ENCODE data around the gene OR2W3. TPM values are rescaled to one million over a fixed set of nuclear protein-coding genes. Genes with fewer than 3 reads are reported as not detected.

Gene OR2W3
- total RNA-seq, 1 experiment from 2014 or later, result not detected

DNA sequence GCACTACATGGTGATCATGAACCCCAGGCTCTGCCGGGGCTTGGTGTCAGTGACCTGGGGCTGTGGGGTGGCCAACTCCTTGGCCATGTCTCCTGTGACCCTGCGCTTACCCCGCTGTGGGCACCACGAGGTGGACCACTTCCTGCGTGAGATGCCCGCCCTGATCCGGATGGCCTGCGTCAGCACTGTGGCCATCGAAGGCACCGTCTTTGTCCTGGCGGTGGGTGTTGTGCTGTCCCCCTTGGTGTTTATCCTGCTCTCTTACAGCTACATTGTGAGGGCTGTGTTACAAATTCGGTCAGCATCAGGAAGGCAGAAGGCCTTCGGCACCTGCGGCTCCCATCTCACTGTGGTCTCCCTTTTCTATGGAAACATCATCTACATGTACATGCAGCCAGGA, 589 bp downstream of the OR2W3 start:
- TF ChIP-seq, protein P1, sequence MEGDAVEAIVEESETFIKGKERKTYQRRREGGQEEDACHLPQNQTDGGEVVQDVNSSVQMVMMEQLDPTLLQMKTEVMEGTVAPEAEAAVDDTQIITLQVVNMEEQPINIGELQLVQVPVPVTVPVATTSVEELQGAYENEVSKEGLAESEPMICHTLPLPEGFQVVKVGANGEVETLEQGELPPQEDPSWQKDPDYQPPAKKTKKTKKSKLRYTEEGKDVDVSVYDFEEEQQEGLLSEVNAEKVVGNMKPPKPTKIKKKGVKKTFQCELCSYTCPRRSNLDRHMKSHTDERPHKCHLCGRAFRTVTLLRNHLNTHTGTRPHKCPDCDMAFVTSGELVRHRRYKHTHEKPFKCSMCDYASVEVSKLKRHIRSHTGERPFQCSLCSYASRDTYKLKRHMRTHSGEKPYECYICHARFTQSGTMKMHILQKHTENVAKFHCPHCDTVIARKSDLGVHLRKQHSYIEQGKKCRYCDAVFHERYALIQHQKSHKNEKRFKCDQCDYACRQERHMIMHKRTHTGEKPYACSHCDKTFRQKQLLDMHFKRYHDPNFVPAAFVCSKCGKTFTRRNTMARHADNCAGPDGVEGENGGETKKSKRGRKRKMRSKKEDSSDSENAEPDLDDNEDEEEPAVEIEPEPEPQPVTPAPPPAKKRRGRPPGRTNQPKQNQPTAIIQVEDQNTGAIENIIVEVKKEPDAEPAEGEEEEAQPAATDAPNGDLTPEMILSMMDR (conservative IDR thresholded peaks at IDR 0.05), result no peak
- Mint-ChIP-seq H3K9me3 (peaks cover 46 to 52% of the 10 kb centered on the region in 2 experiments), H3K4me1 (0 out of 4 replicates have a peak, but pooled peaks cover 0 to 6% of the 10 kb centered on the region in 2 experiments), H3K4me3 (no peak overlapping the region), H3K27ac (no peak overlapping the region), H3K27me3 (ENCODE audit: low read depth) (no peaks in the 10 kb centered on the region; the same call in 1 of the 2 replicates), H3K36me3 (ENCODE audit: insufficient read depth in 1 of 3, low read depth in 3 of 3) (peaks cover 0 to 10% (median 4%) of the 10 kb centered on the region in 3 experiments; a peak in 3 of 7 replicates)
- Histone ChIP-seq H3K27me3 (ENCODE audit: insufficient read depth, low read length) (no peaks in the 10 kb centered on the region), H3K4me2 (ENCODE audit: insufficient read depth, insufficient read length, low read length) (no peak overlapping the region), H2BK15ac (ENCODE audit: low read depth, low read length) (no peak overlapping the region), H4K91ac (ENCODE audit: insufficient read length, low read depth, low read length) (no peak overlapping the region), H4K5ac (ENCODE audit: insufficient read length, low read depth, low read length) (no peak overlapping the region), H3K14ac (ENCODE audit: insufficient read depth, low read length) (no peak overlapping the region; the same call in 1 of the 2 replicates), H4K20me1 (ENCODE audit: control insufficient read depth, insufficient read depth, insufficient read length) (no peaks in the 10 kb centered on the region), H3K23ac (ENCODE audit: insufficient read length, low read depth, low read length) (no peak overlapping the region), H3K56ac (ENCODE audit: insufficient read length, low read depth, low read length) (no peak overlapping the region), H3K79me2 (ENCODE audit: insufficient read depth, low read length) (no peaks in the 10 kb centered on the region), H2AK5ac (ENCODE audit: insufficient read length, low read length) (no peak overlapping the region), H3K18ac (ENCODE audit: insufficient read length, low read depth, low read length) (no peak overlapping the region), H3K9me3 (ENCODE audit: control insufficient read depth, low read depth, low read length) (peaks cover 16% of the 10 kb centered on the region), H3K4me1 (ENCODE audit: insufficient read depth, low read length) (no peaks in the 10 kb centered on the region), H2BK120ac (ENCODE audit: low read depth, low read length, poor library complexity, severe bottlenecking) (no peak overlapping the region), H2BK20ac (ENCODE audit: low read depth, low read length, poor library complexity, severe bottlenecking) (no peak overlapping the region), H4K8ac (replicated peaks; ENCODE audit: insufficient read length, low read depth, low read length) (no peak overlapping the region), H3K23me2 (ENCODE audit: insufficient read length, low read depth, low read length, poor library complexity, severe bottlenecking) (no peaks in the 10 kb centered on the region), H3K79me1 (ENCODE audit: insufficient read depth, low read depth, low read length, poor library complexity, severe bottlenecking) (no peaks in the 10 kb centered on the region), H3K27ac (ENCODE audit: insufficient read length, low read depth, low read length) (no peak overlapping the region), H2BK5ac (ENCODE audit: insufficient read length, low read length) (no peak overlapping the region), H3K4ac (ENCODE audit: low read depth, low read length) (no peak overlapping the region), H2AFZ (ENCODE audit: low read length) (no peak overlapping the region), H2BK12ac (ENCODE audit: insufficient read length, low read depth, low read length) (no peak overlapping the region), H3T11ph (ENCODE audit: low read length) (no peak overlapping the region), H3K9ac (ENCODE audit: extremely low read depth, insufficient read length, low read length) (no peak overlapping the region)
- DNase-seq, result no peak
- no CpG with 5 or more reads among the region's 14 CpGs for WGBS (ENCODE audit: extremely low coverage, insufficient read length, low lambda C conversion rate)

All from H9 (cell line).